SIG-M5 treated with dmso at 0.1 percent for 504 hours (cell line): ENCODE results near the gene ANKRD23.
"Not testable (repeated sequence)": the region's sequence is repeated elsewhere in the genome, so short reads cannot be mapped to it uniquely, and the experiment has no call there.

Experiments
- DNase-seq: peaks from one replicate; lab custom pipeline; 2025; ENCODE audit not compliant: unreplicated experiment; lab: John Stamatoyannopoulos, UW

Gene ANKRD23

DNA sequence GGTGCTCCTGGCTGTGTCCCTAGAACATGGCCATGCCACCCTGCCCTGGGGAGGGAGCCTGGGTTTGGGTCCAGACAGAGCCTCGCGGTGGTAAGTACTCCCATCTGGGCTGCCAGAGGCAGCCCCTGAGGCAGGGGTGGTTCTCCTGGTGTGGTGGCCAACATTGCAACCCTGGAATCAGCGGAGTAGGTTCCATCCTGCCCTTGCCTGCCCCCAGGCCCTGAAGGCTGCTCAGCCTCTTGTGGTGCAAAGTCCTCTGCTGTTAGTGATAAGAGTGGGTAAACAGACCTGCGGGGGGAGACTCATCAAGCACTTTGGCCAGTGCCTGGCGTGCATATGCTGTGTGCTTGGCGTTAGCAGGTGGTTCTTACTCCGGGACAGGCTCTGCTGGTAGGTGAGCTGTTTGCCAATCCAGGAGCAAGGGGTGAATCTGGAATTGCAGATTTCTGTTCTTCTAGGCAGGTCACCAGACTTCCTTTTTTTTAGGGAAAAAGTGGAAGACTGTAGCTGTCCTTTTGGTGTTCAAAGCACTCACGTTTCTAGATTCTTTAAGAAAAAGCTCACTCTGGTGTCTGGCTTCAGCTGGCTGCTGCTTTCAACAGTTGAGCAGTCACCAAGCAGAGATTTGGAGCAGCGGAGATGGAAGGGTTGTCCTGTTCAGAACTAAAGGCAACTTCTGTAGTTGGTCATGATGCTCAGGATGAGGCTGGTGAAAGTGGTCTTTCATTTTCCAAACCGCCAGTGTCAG lies 24.5 kb downstream of the ANKRD23 start:
- no peak for DNase-seq

DNA sequence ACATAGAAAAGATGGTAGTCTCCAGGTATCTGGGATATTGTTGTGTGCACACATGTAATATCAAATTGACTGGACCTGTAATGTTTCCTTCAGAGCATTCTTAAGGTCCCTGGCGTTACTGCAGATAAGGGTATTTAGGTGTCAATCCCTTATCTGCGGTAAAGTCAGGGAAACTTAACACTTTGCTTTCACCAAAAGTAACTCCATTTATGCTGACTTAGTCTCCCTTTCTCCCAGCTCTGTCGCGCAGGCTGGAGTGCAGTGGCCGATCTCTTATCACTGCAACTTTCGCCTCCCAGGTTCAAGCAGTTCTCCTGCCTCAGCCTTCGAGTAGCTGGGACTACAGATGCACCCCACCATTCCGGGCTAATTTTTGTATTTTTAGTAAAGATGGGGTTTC lies 25.9 kb downstream of the ANKRD23 start:
- no peak for DNase-seq

DNA sequence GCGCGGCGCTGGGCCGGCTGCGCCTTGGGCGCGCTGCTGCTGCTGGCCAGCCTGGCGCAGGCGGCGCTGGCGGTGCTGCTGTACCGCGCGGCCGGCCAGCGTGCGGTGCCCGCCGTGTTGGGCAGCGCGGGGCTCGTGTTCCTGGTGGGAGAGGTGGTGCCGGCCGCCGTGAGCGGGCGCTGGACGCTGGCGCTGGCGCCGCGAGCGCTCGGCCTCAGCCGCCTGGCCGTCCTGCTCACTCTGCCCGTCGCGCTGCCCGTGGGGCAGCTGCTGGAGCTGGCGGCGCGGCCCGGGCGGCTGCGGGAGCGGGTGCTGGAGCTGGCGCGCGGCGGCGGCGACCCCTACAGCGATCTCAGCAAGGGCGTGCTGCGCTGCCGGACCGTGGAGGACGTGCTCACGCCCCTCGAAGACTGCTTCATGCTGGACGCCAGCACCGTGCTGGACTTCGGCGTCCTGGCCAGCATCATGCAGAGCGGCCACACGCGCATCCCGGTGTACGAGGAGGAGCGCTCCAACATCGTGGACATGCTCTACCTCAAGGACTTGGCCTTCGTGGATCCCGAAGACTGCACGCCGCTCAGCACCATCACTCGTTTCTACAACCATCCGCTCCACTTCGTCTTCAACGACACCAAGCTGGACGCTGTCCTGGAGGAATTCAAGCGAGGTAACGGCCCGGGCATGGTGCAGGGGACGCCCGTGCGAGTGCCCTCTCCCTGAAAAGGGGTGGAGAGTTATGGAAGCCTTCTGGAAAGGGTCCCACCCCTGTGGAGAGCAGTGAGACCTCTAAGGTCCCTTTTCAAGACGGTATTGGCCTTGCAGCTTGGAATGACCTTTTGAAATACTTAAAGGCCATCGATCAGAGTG lies 26.8 kb downstream of the ANKRD23 start:
- peak; percentile 29 for DNase-seq

DNA sequence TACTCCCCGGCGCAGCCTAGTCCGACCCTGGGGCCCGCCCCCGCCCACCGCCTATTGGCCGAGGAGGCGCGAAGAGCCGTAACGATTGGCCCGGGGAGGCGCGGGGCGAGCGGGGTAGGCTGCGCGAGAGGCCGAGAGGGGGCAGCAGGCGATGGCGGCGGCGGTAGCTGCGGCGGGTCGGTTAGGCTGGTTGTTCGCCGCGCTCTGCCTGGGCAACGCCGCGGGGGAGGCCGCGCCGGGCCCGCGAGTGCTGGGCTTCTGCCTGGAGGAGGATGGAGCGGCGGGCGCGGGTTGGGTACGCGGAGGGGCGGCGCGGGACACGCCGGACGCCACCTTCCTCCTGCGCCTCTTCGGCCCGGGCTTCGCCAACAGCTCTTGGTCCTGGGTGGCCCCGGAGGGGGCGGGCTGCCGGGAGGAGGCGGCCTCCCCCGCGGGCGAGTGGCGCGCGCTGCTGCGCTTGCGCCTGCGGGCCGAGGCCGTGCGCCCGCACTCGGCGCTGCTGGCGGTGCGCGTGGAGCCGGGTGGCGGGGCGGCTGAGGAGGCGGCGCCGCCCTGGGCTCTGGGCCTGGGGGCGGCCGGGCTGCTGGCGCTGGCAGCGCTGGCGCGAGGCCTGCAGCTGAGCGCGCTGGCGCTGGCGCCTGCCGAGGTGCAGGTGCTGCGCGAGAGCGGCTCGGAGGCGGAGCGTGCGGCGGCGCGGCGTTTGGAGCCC lies 27.5 kb downstream of the ANKRD23 start, which contains the start of gene CNNM3:
Gene CNNM3 (plus strand): TSS at position 142 of the 709 bp plus-strand sequence. CDS start 10 bp downstream, at position 152.
- peak; percentile 93 for DNase-seq

DNA sequence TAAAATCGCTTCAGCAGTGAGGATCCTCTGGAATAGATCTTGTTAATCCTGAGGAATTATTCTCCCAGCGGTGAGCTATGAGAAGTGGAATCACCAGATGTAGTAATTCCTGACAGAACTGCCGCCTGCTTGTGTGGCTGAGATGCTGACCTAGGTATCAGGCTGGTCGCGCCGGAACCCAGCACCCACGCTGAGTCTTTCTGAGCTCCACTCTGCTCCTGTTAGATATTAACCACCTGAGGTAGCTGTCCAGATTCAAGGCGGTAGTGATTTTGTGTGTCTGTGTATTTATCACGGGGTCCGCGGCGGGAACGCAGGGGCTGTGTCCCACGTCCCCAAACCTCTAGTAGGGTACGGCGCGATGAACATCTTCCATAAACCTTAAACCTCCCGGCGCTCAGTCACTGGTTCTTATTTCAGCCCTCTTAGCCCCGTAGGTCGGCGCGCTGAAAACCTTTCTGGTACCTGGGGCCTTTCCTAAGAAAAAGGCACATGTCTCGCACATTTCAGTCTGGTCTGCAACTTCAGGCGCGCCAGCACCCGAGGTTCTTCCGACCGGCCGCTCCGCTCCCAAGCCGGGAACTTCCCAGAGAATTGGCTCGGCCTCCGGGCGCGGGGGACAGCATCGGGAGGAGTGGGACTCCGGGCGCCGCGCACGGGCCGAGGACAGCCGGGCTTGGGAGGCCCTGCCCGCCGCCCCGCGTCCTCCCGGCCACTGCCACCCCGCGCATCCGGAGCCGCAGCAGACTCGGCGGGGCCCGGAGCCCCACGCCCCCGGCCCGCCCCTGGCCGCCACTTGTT lies 28.3 kb downstream of the ANKRD23 start:
- peak; percentile 35 for DNase-seq

DNA sequence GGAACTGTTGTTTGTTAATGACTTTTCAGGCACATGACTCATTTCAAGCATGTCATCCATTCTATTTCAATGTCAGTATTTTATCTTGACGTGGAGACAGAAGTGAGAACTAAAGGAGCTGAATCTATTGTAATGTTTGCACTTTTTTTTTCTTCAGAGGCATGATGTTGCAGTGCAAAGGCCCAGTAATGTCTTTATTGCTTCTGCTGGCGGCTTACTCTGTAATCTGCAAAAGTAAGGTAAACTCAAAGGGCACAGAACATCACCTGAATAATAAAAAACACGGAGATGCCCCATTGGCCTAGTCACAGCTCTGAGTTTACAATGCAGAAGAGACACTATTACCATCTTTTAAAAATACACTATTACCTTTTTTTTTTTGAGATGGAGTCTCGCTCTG lies 30.2 kb downstream of the ANKRD23 start:
- no peak for DNase-seq

DNA sequence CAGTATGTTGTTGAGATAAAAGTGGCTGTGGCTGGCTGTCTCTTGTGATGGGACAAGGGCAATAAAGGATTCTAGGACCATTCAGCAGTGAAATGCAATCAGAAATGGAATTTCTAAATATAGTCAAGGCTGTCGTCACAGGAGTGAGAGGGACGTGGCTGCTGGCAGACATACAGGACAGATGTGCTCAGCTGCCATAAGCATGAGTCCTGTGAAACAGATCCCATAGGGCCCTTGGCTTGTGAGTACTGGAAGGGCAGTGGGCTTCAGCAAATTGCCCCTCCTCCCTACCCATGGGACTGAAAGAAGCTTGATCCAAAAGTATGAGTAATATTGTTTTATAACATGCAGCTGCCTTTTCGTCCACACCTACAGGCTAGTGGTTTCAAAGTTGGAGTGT lies 31.9 kb downstream of the ANKRD23 start:
- DNase-seq: no peak

DNA sequence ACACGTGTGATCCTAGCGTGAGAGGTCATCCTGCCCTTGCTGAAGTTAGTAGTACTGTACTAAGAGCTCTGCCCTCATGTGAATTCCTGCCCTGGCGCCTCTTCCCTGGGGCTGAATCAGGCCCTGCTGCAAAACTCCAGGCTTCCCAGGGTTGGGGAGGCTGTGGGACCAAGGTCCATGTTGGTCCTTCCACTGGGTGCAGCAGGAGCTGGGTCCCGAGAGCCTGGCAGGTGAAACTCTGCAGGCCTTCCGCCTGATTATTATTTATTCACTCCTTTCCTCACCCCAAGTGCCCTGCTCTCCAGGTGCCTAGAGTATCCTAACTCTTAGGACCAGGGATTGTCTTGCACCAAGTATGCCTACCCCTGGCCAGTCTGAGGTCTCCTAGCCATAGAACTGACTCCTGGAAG lies 33.0 kb downstream of the ANKRD23 start:
- DNase-seq: no peak

DNA sequence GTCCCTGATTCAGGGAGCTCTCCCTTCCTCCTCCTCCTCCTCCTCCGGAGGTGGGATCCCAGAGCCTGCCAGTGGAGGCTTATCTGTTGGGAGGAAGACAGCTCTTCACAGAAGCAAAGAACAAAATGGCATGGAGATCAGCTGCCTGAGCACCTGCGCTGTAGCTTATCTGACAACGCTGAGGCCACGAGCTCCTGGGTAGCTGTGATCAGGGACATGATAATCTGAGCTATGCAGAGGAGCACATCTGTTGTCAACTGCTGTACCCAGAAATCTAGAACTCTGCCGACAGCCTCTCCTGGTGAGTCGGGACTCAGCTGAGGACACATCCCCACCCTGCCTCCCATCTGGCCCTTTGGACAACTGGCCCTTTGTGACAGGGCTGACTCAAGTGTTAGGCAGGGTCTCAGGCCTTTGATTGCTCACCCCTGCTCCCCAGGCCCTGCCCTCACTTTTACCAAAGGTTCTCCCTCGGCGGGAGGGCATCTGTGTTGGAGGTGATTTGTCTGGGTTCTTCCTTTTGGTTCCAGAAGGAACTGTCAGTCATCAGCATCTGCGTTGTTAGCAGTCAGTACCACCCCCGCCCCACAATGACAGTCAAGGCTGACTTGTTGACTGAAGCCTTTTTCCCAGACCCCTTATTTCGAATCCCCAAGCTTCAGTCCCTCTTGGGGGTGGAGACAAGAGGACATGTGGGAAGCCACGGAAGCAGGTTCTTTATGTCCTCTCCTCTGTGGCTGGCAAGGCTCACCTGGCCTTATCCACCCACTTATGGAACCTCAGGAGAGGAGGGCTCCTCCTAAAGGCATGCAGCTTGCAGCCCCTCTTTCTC lies 33.7 kb downstream of the ANKRD23 start:
- DNase-seq: no peak

DNA sequence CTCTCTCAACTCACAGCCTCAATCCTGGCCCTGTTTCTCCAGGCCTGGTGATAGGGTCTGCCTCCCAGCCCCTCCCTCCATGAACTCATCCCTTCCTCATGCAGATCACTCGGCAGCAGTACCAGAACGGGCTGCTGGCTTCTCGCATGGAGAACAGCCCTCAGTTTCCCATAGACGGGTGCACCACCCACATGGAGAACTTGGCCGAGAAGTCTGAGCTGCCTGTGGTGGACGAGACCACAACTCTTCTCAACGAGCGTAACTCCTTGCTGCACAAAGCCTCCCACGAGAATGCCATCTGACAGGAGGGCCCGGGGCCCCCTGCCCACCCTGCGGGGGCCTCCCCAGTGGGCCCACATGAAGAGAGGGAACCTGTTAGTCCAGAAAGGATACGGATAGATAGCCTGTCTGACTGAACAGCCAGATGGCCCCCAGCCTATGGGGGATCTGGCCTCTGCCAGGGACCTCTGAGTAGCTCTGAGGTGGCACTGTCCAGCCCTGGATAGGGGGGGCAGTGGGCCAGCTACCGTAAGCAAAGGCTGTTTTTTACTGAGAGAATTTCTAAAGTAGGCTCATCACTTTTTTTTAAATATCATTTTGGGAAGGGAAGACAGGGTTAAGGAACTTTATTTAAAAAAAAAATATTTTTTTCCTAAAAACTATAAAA lies 34.5 kb downstream of the ANKRD23 start:
- DNase-seq: no peak

DNA sequence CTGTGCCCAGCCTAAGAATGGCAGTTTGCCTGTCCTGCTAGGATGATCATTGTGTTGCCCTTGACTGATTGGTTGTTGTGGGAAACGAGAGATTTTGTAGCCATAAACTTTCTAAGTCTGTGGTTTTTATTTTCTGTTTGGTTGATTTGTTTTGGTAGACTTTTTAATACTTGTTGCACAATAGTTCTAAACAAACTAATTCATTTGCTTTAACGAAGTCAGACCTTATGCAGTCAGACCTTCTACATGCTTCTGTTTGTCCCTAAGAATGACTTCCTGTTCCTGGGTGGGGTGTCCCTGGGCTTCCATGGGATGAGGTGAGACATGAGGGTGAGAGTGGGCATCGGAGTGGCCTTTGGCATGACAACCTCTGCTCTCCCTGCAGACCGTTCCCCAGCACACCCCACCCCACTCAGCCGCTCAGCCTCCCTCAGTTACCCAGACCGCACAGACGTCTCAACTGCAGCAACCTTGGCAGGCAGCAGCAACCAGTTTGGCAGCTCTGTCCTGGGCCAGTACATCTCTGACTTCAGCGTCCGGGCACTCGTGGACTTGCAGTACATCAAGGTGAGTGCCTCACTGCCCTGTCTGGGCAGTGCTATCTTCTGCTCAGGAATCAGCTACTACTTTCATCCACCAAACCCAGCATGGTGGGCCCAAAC lies 35.5 kb downstream of the ANKRD23 start:
- no peak for DNase-seq

DNA sequence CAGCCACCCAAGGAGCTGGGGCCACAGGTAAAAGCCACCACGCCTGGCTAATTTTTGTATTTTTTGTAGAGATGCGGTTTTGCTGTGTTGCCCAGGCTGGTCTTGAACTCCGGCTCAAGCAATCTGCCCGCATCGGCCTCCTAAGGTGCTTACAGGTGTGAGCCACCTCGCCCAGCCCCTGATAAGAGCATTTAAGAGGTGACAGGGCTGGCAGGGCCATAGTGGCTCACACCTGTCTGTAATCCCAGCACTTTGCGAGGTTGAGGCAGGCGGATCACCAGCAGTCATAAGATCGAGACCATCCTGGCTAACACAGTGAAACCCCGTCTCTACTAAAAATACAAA lies 36.7 kb downstream of the ANKRD23 start:
- DNase-seq: no peak

DNA sequence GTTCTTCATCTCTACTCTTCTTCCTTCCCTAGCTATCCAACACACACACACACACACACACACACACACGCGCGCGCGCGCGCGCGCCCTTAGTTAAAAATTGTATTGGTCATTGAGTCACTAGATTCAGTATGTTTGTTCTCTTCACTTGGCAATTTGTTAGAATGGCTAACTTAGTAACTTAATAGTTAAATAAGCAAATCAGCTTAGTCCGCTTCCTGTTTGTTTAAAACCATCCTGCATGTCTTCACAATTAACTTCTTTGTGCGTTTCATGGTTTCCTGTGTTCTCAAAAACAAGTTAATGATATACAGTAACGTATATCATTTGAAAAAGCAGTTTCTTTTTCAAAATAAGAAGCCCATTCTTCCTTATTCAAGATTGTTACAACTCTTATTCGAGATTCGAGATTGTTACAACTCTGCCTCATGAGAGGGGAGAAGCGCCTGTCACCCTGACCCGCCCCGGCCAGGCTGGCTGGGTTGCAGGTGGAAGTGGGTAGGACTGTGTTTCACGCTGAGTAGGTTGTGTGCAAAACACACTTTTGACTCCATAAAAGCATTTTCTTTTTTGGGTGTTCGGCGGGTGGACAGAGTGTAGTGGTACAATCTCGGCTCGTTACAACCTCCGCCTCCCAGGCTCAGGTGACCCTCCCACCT lies 37.2 kb downstream of the ANKRD23 start:
- DNase-seq: no peak

DNA sequence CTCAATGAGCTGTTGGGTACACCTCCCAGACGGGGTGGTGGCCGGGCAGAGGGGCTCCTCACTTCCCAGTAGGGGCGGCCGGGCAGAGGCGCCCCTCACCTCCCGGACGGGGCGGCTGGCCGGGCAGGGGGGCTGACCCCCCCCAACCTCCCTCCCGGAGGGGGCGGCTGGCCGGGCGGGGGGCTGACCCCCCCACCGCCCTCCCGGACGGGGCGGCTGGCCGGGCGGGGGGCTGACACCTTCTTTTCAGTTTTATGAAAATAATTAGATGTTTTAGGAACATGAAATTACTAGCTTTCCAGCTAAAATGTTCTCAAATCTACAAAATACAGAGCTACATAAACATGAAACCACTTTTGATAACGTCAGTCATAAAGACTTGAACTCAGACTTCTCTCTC lies 37.9 kb downstream of the ANKRD23 start:
- not testable (repeated sequence) for DNase-seq

DNA sequence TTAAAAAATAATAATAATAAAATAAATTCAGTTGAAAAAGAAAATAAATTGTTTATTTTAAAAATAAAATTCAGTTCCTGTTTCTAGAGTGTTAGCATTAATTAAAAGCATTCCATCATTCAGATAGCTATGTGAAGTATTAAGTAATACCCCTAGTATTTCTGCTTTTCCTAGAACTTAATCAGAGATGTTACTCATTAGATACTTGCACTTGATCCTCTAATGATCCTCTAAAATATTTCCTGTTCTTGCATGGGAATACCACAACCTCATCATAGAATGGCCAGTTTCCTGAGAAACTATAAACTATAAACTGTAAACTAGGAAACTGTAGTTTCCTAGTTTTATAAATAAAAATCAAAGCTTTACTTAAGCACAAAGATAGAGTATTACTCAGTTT lies 38.8 kb downstream of the ANKRD23 start:
- no peak for DNase-seq

DNA sequence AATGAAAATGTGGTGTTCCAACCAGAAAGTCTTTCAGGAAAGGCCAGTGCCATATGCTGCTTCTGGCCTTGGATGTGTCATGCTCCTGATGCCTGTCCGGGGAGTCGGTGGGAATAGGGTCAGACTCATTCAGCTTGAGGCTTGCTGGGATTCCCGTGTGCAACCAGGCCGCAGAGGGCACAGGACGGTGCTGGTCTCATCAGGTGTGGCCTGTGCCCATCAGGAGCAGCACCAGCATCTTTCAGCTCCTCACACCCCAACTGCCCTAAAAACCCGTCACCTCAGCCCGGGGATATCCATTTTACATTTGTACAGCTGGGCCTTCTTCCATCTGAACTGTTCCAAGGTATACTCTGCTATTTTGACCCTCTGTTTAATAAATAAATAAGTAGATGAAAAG lies 41.1 kb downstream of the ANKRD23 start:
- DNase-seq: no peak

DNA sequence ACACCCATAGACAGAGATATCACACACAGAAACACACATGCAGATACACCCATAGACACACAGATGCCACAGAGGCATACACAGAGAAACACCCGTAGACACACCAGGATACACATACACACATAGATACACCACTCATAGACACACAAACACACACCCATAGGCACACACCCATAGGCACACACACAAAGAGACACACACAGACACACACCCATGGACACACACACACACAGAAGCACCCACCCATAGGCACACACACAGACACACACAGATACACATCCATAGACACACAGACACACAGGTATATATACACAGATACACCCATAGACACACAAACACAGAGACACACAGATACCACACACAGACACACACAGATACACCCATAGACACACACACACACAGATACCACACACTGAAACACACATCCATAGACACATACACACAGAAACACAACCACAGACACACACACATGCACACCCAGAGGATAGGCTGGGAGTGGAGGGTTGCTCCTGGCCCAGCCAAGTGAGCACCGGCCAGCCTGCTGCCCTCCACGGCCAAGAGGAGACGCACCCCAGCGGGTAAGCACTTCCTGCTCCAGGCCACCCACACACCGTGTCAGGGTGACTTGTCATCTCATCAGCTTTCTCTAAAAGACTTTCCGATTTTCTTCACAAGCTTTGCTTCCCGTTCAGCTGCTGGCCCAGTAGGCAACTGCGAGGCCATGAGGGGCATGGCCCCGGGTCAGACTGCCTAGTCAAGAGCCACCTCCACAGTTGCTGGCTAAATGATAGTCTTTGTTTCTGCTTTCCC lies 41.8 kb downstream of the ANKRD23 start:
- DNase-seq: no peak
